ENCODE data around the gene HIPK2.

HIPK2 gene

DNA sequence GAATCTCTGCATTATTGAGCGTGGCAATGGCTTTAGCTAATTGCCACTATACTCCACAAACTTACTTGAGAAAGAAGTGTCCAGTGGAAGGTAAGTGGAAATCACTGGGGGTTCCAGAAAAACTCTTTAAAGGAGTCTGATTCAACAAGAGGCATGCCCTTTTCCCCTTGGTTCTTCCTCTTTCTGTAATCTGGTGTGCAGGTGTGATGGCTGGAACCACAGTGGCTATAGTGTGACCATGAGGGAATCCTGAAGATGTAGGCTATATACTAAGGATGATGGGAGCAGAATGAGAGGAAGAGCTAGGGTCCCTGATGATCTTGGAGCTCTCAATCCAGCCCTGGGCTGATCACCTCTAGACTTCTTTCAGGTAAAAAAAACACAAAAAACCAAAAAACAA is 256.4 kb downstream of the HIPK2 start:
- DNase-seq (ENCODE audit: low read depth): no peak
- TF ChIP-seq MAX (IDR thresholded peaks at IDR 0.05; ENCODE audit: low read depth, low read length) (no peak), POLR2A (IDR thresholded peaks at IDR 0.05; ENCODE audit: extremely low read depth, insufficient read length) (no peak), MYC (IDR thresholded peaks at IDR 0.05; ENCODE audit: low read depth, low read length) (no peak)
- TF ChIP-seq, protein P1, sequence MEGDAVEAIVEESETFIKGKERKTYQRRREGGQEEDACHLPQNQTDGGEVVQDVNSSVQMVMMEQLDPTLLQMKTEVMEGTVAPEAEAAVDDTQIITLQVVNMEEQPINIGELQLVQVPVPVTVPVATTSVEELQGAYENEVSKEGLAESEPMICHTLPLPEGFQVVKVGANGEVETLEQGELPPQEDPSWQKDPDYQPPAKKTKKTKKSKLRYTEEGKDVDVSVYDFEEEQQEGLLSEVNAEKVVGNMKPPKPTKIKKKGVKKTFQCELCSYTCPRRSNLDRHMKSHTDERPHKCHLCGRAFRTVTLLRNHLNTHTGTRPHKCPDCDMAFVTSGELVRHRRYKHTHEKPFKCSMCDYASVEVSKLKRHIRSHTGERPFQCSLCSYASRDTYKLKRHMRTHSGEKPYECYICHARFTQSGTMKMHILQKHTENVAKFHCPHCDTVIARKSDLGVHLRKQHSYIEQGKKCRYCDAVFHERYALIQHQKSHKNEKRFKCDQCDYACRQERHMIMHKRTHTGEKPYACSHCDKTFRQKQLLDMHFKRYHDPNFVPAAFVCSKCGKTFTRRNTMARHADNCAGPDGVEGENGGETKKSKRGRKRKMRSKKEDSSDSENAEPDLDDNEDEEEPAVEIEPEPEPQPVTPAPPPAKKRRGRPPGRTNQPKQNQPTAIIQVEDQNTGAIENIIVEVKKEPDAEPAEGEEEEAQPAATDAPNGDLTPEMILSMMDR (IDR thresholded peaks at IDR 0.05; ENCODE audit: low read depth, low read length): no peak
- H3K4me3 ChIP-seq (ENCODE audit: low read depth, low read length): no peak overlapping the region

DNA sequence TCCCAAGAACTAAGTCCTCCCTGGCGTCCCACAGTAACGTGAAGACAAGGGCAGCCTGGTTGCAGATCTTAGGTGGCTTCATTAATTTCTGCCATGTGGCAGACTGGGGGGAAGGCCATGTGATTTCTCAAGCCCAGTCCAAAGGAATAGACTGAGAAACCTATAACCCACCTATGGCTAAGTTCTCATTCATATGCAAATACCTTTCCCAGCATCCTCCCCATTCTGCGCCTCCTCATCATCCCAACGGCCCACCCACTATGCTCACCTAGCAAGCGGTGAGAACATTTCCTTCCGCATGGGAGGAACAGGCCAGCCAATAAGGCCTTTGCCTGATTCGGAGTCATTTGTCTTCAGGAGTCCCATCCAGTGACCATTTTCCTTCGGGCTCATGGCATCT is 262.5 kb downstream of the HIPK2 start:
- H3K4me3 ChIP-seq (ENCODE audit: low read depth, low read length): no peak overlapping the region
- TF ChIP-seq MYC (IDR thresholded peaks at IDR 0.05; ENCODE audit: low read depth, low read length): no peak
- TF ChIP-seq POLR2A (IDR thresholded peaks at IDR 0.05; ENCODE audit: extremely low read depth, insufficient read length): no peak
- TF ChIP-seq MAX (IDR thresholded peaks at IDR 0.05; ENCODE audit: low read depth, low read length): no peak
- TF ChIP-seq, protein P1 (IDR thresholded peaks at IDR 0.05; ENCODE audit: low read depth, low read length): no peak
- DNase-seq (ENCODE audit: low read depth): no peak

All from NB4 (cell line).